ENCODE results near the gene PPP2R3A. TPM values are rescaled to one million over a fixed set of nuclear protein-coding genes. Genes with fewer than 3 reads are reported as not detected.

Gene PPP2R3A
- total and polyA plus RNA-seq, 2 donors (not counting 1 experiment from before 2014, with no cell fraction given), result 17.5 to 18.3 TPM

GRCh38 chr3:136023264-136023978 lies 57.9 kb downstream of the PPP2R3A start:
- no peak overlapping the region for H3K9ac ChIP-seq (ENCODE audit: insufficient read depth, low read length)
- peaks cover 10% of the 10 kb centered on the region for H3K4me1 ChIP-seq (ENCODE audit: control insufficient read depth, extremely low read depth, insufficient read depth, low read length)
- H4K20me1 ChIP-seq (ENCODE audit: control insufficient read depth, extremely low read depth, insufficient read depth, low read length), result no peaks in the 10 kb centered on the region
- H3K27ac ChIP-seq (ENCODE audit: insufficient read depth, low read length), result no peak overlapping the region
- no peaks in the 10 kb centered on the region for H3K36me3 ChIP-seq (ENCODE audit: control insufficient read depth, insufficient read depth, low read length)
- TF ChIP-seq EZH2 (IDR thresholded peaks at IDR 0.05; ENCODE audit: low read length, missing control alignments), result no peak
- TF ChIP-seq CTCF (conservative IDR thresholded peaks at IDR 0.05 in 1 of 2, IDR thresholded peaks at IDR 0.05 in 1 of 2; ENCODE audit: low read depth in 1 of 2, low read length in 2 of 2), result no peak
- no peak for DNase-seq (ENCODE audit: low read depth in 2 of 2)
- H3K79me2 ChIP-seq (ENCODE audit: control insufficient read depth, insufficient read depth, low read length), result peaks cover 22% of the 10 kb centered on the region
- no peak overlapping the region for H2AFZ ChIP-seq (ENCODE audit: low read length)
- H3K4me3 ChIP-seq (replicated peaks in 1 of 4; ENCODE audit: control extremely low read depth in 1 of 4, insufficient read depth in 1 of 4, low read depth in 3 of 4, low read length in 4 of 4), result no peak overlapping the region
- H3K4me2 ChIP-seq (ENCODE audit: extremely low read depth, insufficient read depth, low read length), result no peak overlapping the region
- H3K9me3 ChIP-seq (ENCODE audit: control insufficient read depth, insufficient read depth, low read depth, low read length), result no peaks in the 10 kb centered on the region
- no peaks in the 10 kb centered on the region for H3K27me3 ChIP-seq (ENCODE audit: control insufficient read depth, insufficient read depth, low read length)

- no peak overlapping the region for H3K4me3 ChIP-seq (replicated peaks in 1 of 4; ENCODE audit: control extremely low read depth in 1 of 4, insufficient read depth in 1 of 4, low read depth in 3 of 4, low read length in 4 of 4)
- H2AFZ ChIP-seq (ENCODE audit: low read length), result no peak overlapping the region
- H3K4me1 ChIP-seq (ENCODE audit: control insufficient read depth, extremely low read depth, insufficient read depth, low read length), result no peaks in the 10 kb centered on the region
- no peaks in the 10 kb centered on the region for H3K36me3 ChIP-seq (ENCODE audit: control insufficient read depth, insufficient read depth, low read length)
- no peak overlapping the region for H3K9ac ChIP-seq (ENCODE audit: insufficient read depth, low read length)
- no peaks in the 10 kb centered on the region for H3K79me2 ChIP-seq (ENCODE audit: control insufficient read depth, insufficient read depth, low read length)
- no peak overlapping the region for H3K4me2 ChIP-seq (ENCODE audit: extremely low read depth, insufficient read depth, low read length)
- no peaks in the 10 kb centered on the region for H4K20me1 ChIP-seq (ENCODE audit: control insufficient read depth, extremely low read depth, insufficient read depth, low read length)
- DNase-seq (ENCODE audit: low read depth in 2 of 2), result no peak
- TF ChIP-seq CTCF (conservative IDR thresholded peaks at IDR 0.05 in 1 of 2, IDR thresholded peaks at IDR 0.05 in 1 of 2; ENCODE audit: low read depth in 1 of 2, low read length in 2 of 2) (no peak), EZH2 (IDR thresholded peaks at IDR 0.05; ENCODE audit: low read length, missing control alignments) (no peak)
- no peak overlapping the region for H3K27ac ChIP-seq (ENCODE audit: insufficient read depth, low read length)
- H3K27me3 ChIP-seq (ENCODE audit: control insufficient read depth, insufficient read depth, low read length), result no peaks in the 10 kb centered on the region
- no peaks in the 10 kb centered on the region for H3K9me3 ChIP-seq (ENCODE audit: control insufficient read depth, insufficient read depth, low read depth, low read length)
These were observed 70.8 kb downstream of the PPP2R3A start for GRCh38 chr3:136036306-136036705.

DNA sequence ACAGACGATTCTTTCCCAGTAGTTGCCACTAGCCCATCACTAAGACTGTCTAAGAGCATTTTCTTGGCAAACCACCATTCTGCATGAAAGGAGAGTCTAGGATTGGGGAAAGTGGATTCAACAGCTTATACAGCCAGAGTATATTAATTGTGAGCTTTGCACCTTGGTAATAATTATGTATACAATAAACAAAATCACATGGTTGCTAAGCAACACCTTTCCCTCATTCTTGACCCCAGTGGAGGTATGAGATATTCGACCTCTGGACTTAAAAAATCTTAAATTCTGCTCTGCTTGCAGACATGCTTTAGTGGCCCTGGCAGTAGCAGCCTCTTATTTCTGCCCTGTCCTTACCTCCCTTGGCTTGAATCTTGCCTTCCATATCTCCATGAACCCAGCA lies 73.1 kb downstream of the PPP2R3A start:
- Histone ChIP-seq H3K27me3 (ENCODE audit: control insufficient read depth, insufficient read depth, low read length) (no peaks in the 10 kb centered on the region), H2AFZ (ENCODE audit: low read length) (no peak overlapping the region), H3K4me2 (ENCODE audit: extremely low read depth, insufficient read depth, low read length) (no peak overlapping the region), H3K9me3 (ENCODE audit: control insufficient read depth, insufficient read depth, low read depth, low read length) (no peaks in the 10 kb centered on the region), H4K20me1 (ENCODE audit: control insufficient read depth, extremely low read depth, insufficient read depth, low read length) (no peaks in the 10 kb centered on the region), H3K27ac (ENCODE audit: insufficient read depth, low read length) (no peak overlapping the region), H3K4me1 (ENCODE audit: control insufficient read depth, extremely low read depth, insufficient read depth, low read length) (no peaks in the 10 kb centered on the region), H3K36me3 (ENCODE audit: control insufficient read depth, insufficient read depth, low read length) (no peaks in the 10 kb centered on the region), H3K9ac (ENCODE audit: insufficient read depth, low read length) (no peak overlapping the region), H3K79me2 (ENCODE audit: control insufficient read depth, insufficient read depth, low read length) (no peaks in the 10 kb centered on the region), H3K4me3 (replicated peaks in 1 of 4; ENCODE audit: control extremely low read depth in 1 of 4, insufficient read depth in 1 of 4, low read depth in 3 of 4, low read length in 4 of 4) (no peak overlapping the region)
- DNase-seq (ENCODE audit: low read depth in 2 of 2), result no peak
- TF ChIP-seq EZH2 (IDR thresholded peaks at IDR 0.05; ENCODE audit: low read length, missing control alignments), result no peak
- TF ChIP-seq CTCF (conservative IDR thresholded peaks at IDR 0.05 in 1 of 2, IDR thresholded peaks at IDR 0.05 in 1 of 2; ENCODE audit: low read depth in 1 of 2, low read length in 2 of 2), result no peak

All from fibroblast of lung (primary cell).